Loucy (cell line): Measurements from ENCODE around the gene COL27A1.

Experiments
- H2AFZ ChIP-seq: fragments of 200-600 bp; sonication (generic); 2 replicates; pipeline ENCODE4 v1.6.0; 2016; ENCODE audit warnings: antibody characterized with exemption, mild to moderate bottlenecking, low read length, moderate library complexity
- H3F3A ChIP-seq: fragments of 200-600 bp; 2 replicates; pipeline ENCODE4 v1.6.0; 2016; ENCODE audit warnings: antibody characterized with exemption, low read depth, mild to moderate bottlenecking
- H3K27me3 ChIP-seq: fragments of 200-600 bp; sonication (generic); 2 replicates; pipeline ENCODE4 v1.6.1; 2014; ENCODE audit warnings: low read length, mild to moderate bottlenecking; ENCODE audit not compliant: insufficient read depth, poor library complexity, severe bottlenecking
- H3K36me3 ChIP-seq: fragments of 200-600 bp; sonication (generic); 2 replicates; pipeline ENCODE4 v1.6.1; 2016; ENCODE audit warnings: low read length; ENCODE audit not compliant: insufficient read depth
- H3K4me1 ChIP-seq: fragments of 200-600 bp; sonication (generic); 2 replicates; pipeline ENCODE4 v1.5.1; 2014; ENCODE audit warnings: low read length, mild to moderate bottlenecking; ENCODE audit not compliant: insufficient read depth, poor library complexity, severe bottlenecking
- H3K4me2 ChIP-seq: fragments of 200-600 bp; sonication (generic); 2 replicates; pipeline ENCODE4 v1.6.0; 2014; ENCODE audit warnings: antibody characterized with exemption, low read length, low read depth, mild to moderate bottlenecking; ENCODE audit not compliant: poor library complexity, severe bottlenecking
- H3K4me3 ChIP-seq: fragments of 200-600 bp; sonication (generic); 2 replicates; pipeline ENCODE4 v1.5.1; 2014; ENCODE audit warnings: low read length, mild to moderate bottlenecking, mixed read lengths; ENCODE audit not compliant: poor library complexity, severe bottlenecking
- H3K79me2 ChIP-seq: fragments of 200-600 bp; sonication (generic); 2 replicates; pipeline ENCODE4 v1.6.1; 2014; ENCODE audit warnings: low read length; ENCODE audit not compliant: insufficient read depth
- H3K9ac ChIP-seq: fragments of 200-600 bp; sonication (generic); 2 replicates; pipeline ENCODE4 v1.6.0; 2014; ENCODE audit warnings: mild to moderate bottlenecking, low read depth, low read length, moderate library complexity; ENCODE audit not compliant: poor library complexity, severe bottlenecking
- H3K9me2 ChIP-seq: fragments of 200-600 bp; sonication (generic); replicated peaks from 2 replicates; pipeline ENCODE4 v1.6.1; 2016; ENCODE audit warnings: low read depth, low read length, mixed read lengths
- H3K9me3 ChIP-seq: fragments of 200-600 bp; sonication (generic); 2 replicates; pipeline ENCODE4 v1.6.1; 2014; ENCODE audit warnings: mild to moderate bottlenecking, antibody characterized with exemption, low read length, low read depth; ENCODE audit not compliant: insufficient read depth
- H4K20me1 ChIP-seq: fragments of 200-600 bp; sonication (generic); 2 replicates; pipeline ENCODE4 v1.6.0; 2014; ENCODE audit warnings: antibody characterized with exemption, low read length, mild to moderate bottlenecking; ENCODE audit not compliant: insufficient read depth, poor library complexity, severe bottlenecking
- CTCF ChIP-seq: fragments of 200-600 bp; sonication (generic); conservative IDR thresholded peaks from 2 replicates; pipeline ENCODE4 v1.5.1; 2014; ENCODE audit warnings: mild to moderate bottlenecking, antibody characterized with exemption, low read length
- EZH2phosphoT487 ChIP-seq: fragments of 200-600 bp; IDR thresholded peaks from 2 replicates; pipeline ENCODE4 v1.6.1; 2018; ENCODE audit warnings: antibody characterized with exemption, mild to moderate bottlenecking, moderate library complexity, borderline replicate concordance

COL27A1 gene

GRCh38 chr9:114109124-114109523 is 46.2 kb upstream of the COL27A1 start:
- Histone ChIP-seq H3K9me3 (no peaks in the 10 kb centered on the region), H3K4me3 (no peak overlapping the region), H3K4me1 (no peaks in the 10 kb centered on the region), H3K36me3 (no peaks in the 10 kb centered on the region), H3F3A (no peaks in the 10 kb centered on the region), H3K4me2 (no peak overlapping the region), H4K20me1 (no peaks in the 10 kb centered on the region), H3K9me2 (no peaks in the 10 kb centered on the region), H3K27me3 (no peaks in the 10 kb centered on the region), H3K9ac (no peak overlapping the region), H3K79me2 (no peaks in the 10 kb centered on the region), H2AFZ (no peak overlapping the region)
- TF ChIP-seq EZH2phosphoT487, result no peak
- no peak for TF ChIP-seq CTCF

- Histone ChIP-seq H3K9me3 (no peaks in the 10 kb centered on the region), H3K4me2 (no peak overlapping the region), H3K79me2 (no peaks in the 10 kb centered on the region), H3K9me2 (no peaks in the 10 kb centered on the region), H3K9ac (no peak overlapping the region), H3K4me1 (no peaks in the 10 kb centered on the region), H3K4me3 (no peak overlapping the region), H3K27me3 (no peaks in the 10 kb centered on the region), H2AFZ (no peak overlapping the region), H4K20me1 (no peaks in the 10 kb centered on the region), H3F3A (no peaks in the 10 kb centered on the region), H3K36me3 (no peaks in the 10 kb centered on the region)
- no peak for TF ChIP-seq EZH2phosphoT487
- TF ChIP-seq CTCF, result no peak
Measured at GRCh38 chr9:114110180-114110579, 45.2 kb upstream of the COL27A1 start.

- Histone ChIP-seq H2AFZ (no peak overlapping the region), H3K9me3 (no peaks in the 10 kb centered on the region), H3K27me3 (no peaks in the 10 kb centered on the region), H3K4me2 (no peak overlapping the region), H3F3A (no peaks in the 10 kb centered on the region), H3K79me2 (no peaks in the 10 kb centered on the region), H3K9me2 (no peaks in the 10 kb centered on the region), H4K20me1 (no peaks in the 10 kb centered on the region), H3K4me1 (no peaks in the 10 kb centered on the region), H3K4me3 (no peak overlapping the region), H3K36me3 (no peaks in the 10 kb centered on the region), H3K9ac (no peak overlapping the region)
- TF ChIP-seq CTCF, result no peak
- TF ChIP-seq EZH2phosphoT487, result no peak
Measured at GRCh38 chr9:114112325-114112724, 43.0 kb upstream of the COL27A1 start.
